ENCODE measurements around the gene ACKR1.

GRCh38 chr1:159171688-159172501 is 32.8 kb upstream of the ACKR1 start:
- TF ChIP-seq CTCF (IDR thresholded peaks at IDR 0.05) (no peak), POLR2A (IDR thresholded peaks at IDR 0.05) (no peak)
